RWPE2 (cell line): ENCODE results near the gene ALDH16A1.
A peak's percentile ranks its signal among the peaks of the same experiment; 100 is the strongest.
"Not testable (repeated sequence)": the region's sequence is repeated elsewhere in the genome, so short reads cannot be mapped to it uniquely, and the experiment has no call there.

Source experiments
- ATAC-seq: fragments of 200-7000 bp; cut with Tn5 transposase; 3 replicates; pipeline ENCODE4 v1.9.1; 2021; ENCODE audit warnings: low read depth
- DNase-seq: peaks from one replicate; pipeline ENCODE4 v3.0.0-alpha.2; 2020; ENCODE audit warnings: low spot score
- H3K27ac ChIP-seq: fragments of 450-650 bp; 2 replicates; pipeline ENCODE4 v1.5.1; 2017; ENCODE audit warnings: mild to moderate bottlenecking; ENCODE audit not compliant: poor library complexity, severe bottlenecking
- H3K27me3 ChIP-seq: fragments of 250-450 bp; sonication (Bioruptor Pico); 2 replicates; pipeline ENCODE4 v1.5.1; 2021; ENCODE audit warnings: mild to moderate bottlenecking, moderate library complexity; ENCODE audit not compliant: insufficient read depth, poor library complexity, severe bottlenecking
- H3K36me3 ChIP-seq: fragments of 250-450 bp; sonication (Bioruptor Pico); 2 replicates; pipeline ENCODE4 v1.5.1; 2020; ENCODE audit warnings: low read depth, mild to moderate bottlenecking, moderate library complexity
- H3K4me1 ChIP-seq: fragments of 250-450 bp; sonication (Bioruptor Pico); 2 replicates; pipeline ENCODE4 v1.5.1; 2021; ENCODE audit warnings: mild to moderate bottlenecking, moderate library complexity; ENCODE audit not compliant: insufficient read depth, poor library complexity, severe bottlenecking
- H3K4me3 ChIP-seq: fragments of 250-450 bp; sonication (Bioruptor Pico); 2 replicates; pipeline ENCODE4 v1.5.1; 2021; ENCODE audit warnings: mild to moderate bottlenecking, moderate library complexity; ENCODE audit not compliant: severe bottlenecking
- H3K9me3 ChIP-seq: fragments of 250-450 bp; sonication (Bioruptor Pico); 2 replicates; pipeline ENCODE4 v1.5.1; 2021; ENCODE audit warnings: mild to moderate bottlenecking, moderate library complexity; ENCODE audit not compliant: severe bottlenecking
- TF ChIP-seq, protein P1 (sequence below): fragments of 450-650 bp; IDR thresholded peaks from one replicate; pipeline ENCODE4 v1.5.1; 2017; ENCODE audit warnings: mild to moderate bottlenecking, moderate library complexity; ENCODE audit not compliant: poor library complexity, severe bottlenecking

The ALDH16A1 gene

DNA sequence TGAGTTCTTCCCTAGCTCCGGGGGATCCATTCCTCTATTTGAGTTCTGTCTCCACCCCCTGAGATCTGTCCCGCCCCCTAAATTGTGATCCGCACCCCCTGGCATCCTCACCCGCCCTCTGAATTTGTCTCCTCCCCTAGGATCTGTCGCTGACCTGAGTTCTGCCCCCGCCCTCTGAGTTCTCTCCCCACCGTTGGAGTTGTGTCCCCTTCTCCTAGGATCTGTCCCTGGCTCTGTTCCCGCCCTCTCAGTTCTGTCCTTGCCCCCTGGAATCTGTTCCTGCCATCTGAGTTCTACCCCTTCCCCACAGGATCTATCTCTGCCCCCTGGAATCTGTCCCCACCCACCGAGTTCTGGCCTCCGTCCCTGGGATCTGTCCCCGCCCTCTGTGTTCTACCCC lies 10.7 kb upstream of the ALDH16A1 start:
- Histone ChIP-seq H3K4me3 (peak overlapping the region; percentile 12), H3K4me1 (no peaks in the 10 kb centered on the region), H3K27ac (no peak overlapping the region), H3K27me3 (peaks cover 50% of the 10 kb centered on the region), H3K36me3 (peaks cover 8% of the 10 kb centered on the region; the same call in 1 of the 2 replicates), H3K9me3 (no peaks in the 10 kb centered on the region)
- TF ChIP-seq, protein P1, sequence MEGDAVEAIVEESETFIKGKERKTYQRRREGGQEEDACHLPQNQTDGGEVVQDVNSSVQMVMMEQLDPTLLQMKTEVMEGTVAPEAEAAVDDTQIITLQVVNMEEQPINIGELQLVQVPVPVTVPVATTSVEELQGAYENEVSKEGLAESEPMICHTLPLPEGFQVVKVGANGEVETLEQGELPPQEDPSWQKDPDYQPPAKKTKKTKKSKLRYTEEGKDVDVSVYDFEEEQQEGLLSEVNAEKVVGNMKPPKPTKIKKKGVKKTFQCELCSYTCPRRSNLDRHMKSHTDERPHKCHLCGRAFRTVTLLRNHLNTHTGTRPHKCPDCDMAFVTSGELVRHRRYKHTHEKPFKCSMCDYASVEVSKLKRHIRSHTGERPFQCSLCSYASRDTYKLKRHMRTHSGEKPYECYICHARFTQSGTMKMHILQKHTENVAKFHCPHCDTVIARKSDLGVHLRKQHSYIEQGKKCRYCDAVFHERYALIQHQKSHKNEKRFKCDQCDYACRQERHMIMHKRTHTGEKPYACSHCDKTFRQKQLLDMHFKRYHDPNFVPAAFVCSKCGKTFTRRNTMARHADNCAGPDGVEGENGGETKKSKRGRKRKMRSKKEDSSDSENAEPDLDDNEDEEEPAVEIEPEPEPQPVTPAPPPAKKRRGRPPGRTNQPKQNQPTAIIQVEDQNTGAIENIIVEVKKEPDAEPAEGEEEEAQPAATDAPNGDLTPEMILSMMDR: no peak
- ATAC-seq (no peak), DNase-seq (no peak)

DNA sequence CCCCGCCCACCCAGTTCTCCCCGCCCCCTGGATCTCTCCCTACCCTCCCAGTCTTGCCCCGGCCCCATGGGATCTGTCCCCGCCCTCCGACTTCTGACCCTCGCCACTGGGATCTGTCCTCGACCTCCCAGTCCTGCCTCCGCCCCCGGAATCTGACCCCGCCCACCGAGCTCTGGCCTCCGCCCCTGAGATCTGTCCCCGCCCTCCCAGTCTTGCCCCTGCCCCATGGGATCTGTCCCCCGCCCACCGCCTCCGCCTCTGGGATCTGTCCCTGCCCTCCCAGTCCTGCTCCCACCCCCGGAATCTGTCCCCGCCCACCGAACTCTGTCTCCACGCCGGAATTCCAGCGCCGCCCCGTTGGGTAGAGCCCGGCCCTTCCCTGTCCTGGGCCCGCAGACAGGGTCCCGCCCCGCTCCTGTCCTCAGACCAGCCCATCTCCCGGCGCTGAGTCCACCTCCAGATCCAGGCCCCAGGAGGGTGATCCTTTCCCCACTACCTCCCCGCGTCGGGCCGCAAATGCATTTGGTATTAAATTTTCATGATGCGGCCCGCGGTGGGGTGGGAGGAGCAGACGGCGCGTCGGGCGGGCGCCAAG lies 10.2 kb upstream of the ALDH16A1 start:
- peak; percentile 78 for ATAC-seq
- peak; percentile 98 for DNase-seq
- no peaks in the 10 kb centered on the region for H3K4me1 ChIP-seq
- peaks cover 45% of the 10 kb centered on the region for H3K27me3 ChIP-seq
- H3K27ac ChIP-seq: peak overlapping the region; percentile 41
- H3K36me3 ChIP-seq: peaks cover 8% of the 10 kb centered on the region
- H3K4me3 ChIP-seq: peak overlapping the region; percentile 41
- no peaks in the 10 kb centered on the region for H3K9me3 ChIP-seq
- TF ChIP-seq, protein P1: no peak

DNA sequence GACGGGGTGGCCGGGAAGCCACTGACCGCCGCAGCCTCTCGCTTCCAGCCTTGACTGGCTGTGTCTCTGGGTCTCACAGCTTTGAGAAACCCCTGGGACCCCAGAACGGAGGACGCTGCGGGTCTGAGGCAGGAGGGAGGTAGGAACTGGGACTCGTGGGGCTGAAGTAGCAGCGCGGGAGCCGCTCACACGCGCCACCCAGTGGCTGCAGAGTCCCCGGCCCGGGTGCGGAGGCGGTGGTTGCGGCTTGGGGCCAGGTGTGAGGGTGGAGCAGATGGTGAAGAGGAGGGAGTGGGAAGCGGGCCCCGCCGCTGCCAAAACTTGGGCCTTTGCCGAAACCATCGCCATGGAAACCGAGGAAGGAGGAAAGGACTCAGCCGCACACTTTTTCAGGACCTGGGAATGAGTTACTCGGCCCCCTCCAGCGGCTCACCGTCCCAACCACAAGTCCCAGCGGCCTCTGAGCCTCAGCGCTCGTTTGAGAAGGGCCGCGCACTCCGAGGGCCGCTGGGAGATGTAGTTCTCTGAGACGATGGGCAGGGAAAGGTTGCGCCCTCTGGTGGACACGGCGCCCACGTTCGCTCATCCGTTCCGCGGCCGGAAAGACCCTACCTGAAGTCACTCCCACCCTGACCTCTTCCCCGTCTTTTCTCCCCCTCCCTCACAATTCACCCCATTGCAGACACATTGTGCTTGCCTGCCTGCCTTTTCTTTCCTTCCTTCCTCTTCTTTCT lies 9.5 kb upstream of the ALDH16A1 start:
- ATAC-seq (peak; percentile 75), DNase-seq (peak; percentile 96)
- no peaks in the 10 kb centered on the region for H3K9me3 ChIP-seq
- peaks cover 38% of the 10 kb centered on the region for H3K27me3 ChIP-seq
- H3K4me3 ChIP-seq: peak overlapping the region; percentile 41
- peaks cover 11% of the 10 kb centered on the region for H3K36me3 ChIP-seq
- no peaks in the 10 kb centered on the region for H3K4me1 ChIP-seq
- peak overlapping the region; percentile 41 for H3K27ac ChIP-seq
- TF ChIP-seq, protein P1: peak; percentile 98

DNA sequence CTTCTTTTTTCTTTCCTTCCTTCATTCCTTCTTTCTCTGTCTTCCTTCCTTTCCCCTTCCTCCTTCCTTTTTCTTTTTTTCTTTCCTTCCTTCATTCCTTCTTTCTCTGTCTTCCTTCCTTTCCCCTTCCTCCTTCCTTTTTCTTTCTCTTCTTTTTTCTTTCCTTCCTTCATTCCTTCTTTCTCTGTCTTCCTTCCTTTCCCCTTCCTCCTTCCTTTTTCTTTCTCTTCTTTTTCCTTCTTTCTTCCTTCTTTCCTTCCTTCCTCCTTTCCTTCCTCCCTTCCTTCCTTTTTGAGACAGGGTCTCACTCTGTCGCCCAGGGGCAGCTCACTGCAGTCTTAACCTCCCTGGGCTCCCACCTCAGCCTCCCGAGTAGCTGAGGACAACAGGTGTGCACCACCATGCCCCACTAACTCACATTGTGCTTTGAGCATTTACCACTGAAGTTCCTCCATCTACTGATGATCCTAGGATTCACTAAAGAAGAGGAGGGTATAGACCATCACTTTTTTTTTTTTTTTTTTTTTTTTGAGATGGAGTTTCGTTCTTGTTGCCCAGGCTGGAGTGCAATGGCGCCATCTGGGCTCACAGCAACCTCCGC lies 8.8 kb upstream of the ALDH16A1 start:
- not testable (repeated sequence) for ATAC-seq, DNase-seq, H3K27ac ChIP-seq, H3K9me3 ChIP-seq, H3K4me3 ChIP-seq, H3K4me1 ChIP-seq
- Histone ChIP-seq H3K27me3 (peaks cover 31% of the 10 kb centered on the region), H3K36me3 (peaks cover 15% of the 10 kb centered on the region)

DNA sequence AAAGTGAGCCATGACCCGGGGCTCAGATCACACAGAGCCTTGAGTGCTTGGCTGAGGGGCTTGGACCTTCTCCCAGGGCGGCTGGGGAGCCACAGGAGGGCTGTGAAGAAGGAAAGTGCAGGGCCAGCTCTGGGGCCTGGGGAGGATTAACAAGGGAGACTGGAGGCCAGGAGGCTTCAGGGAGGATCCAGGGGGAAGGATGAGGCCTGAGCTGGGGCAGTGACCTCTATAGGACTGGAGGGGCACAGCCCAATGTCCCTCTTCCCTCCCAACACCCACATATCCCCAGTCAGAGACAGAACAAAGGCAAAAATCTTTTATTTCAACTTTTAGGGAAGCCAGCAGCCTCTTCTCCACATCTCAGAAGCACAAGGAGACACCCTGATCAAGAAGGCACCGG lies 7.0 kb upstream of the ALDH16A1 start:
- no peak for ATAC-seq
- Histone ChIP-seq H3K4me1 (no peaks in the 10 kb centered on the region), H3K27ac (no peak overlapping the region)

More for the DNA sequence above, 7.0 kb upstream of the ALDH16A1 start:
- peaks cover 24% of the 10 kb centered on the region for H3K36me3 ChIP-seq
- no peaks in the 10 kb centered on the region for H3K9me3 ChIP-seq
- H3K27me3 ChIP-seq: peaks cover 13% of the 10 kb centered on the region
- DNase-seq: no peak
- TF ChIP-seq, protein P1: no peak
- no peak overlapping the region for H3K4me3 ChIP-seq
